Neural crest cell (in vitro differentiated cells): ENCODE data around the gene TAF11L3. TPM values are rescaled to one million over a fixed set of nuclear protein-coding genes. Genes with fewer than 3 reads are reported as not detected.
"Not testable (repeated sequence)": the region's sequence is repeated elsewhere in the genome, so short reads cannot be mapped to it uniquely, and the experiment has no call there.

Experiments
- DNase-seq: peaks from one replicate; pipeline ENCODE4 v3.0.0; 2021; ENCODE audit warnings: low read depth, mixed read lengths, low spot score
- H3K27ac Mint-ChIP-seq: one replicate; pipeline ENCODE4 v1.8.0; 2021; ENCODE audit warnings: mild to moderate bottlenecking, mixed read lengths; ENCODE audit not compliant: unreplicated experiment
- H3K27me3 Mint-ChIP-seq: 2 replicates; pipeline ENCODE4 v1.8.0; 2021; ENCODE audit warnings: low read depth, mild to moderate bottlenecking, mixed read lengths
- H3K36me3 Mint-ChIP-seq: 2 replicates; pipeline ENCODE4 v1.8.0; 2021; ENCODE audit warnings: low read depth, mild to moderate bottlenecking, mixed read lengths
- H3K4me1 Mint-ChIP-seq: 2 replicates; pipeline ENCODE4 v1.8.0; 2021; ENCODE audit warnings: mixed read lengths
- H3K4me3 Mint-ChIP-seq: one replicate; pipeline ENCODE4 v1.8.0; 2021; ENCODE audit warnings: mild to moderate bottlenecking, mixed read lengths
- H3K9me3 Mint-ChIP-seq: 2 replicates; pipeline ENCODE4 v1.8.0; 2021; ENCODE audit warnings: mixed read lengths
- total RNA-seq: library from RNA; stranded (reverse); gene quantifications from 2 replicates; pipeline ENCODE4 v1.2.1, GENCODE V29; 2021
- TF ChIP-seq, protein P1 (sequence below): fragments of 200-600 bp; sonication (generic); conservative IDR thresholded peaks from 2 replicates; pipeline ENCODE4 v1.5.0; 2021; ENCODE audit warnings: antibody characterized with exemption, mild to moderate bottlenecking

TAF11L3 gene
- total RNA-seq, 1 donor from 2014 or later = not detected

DNA sequence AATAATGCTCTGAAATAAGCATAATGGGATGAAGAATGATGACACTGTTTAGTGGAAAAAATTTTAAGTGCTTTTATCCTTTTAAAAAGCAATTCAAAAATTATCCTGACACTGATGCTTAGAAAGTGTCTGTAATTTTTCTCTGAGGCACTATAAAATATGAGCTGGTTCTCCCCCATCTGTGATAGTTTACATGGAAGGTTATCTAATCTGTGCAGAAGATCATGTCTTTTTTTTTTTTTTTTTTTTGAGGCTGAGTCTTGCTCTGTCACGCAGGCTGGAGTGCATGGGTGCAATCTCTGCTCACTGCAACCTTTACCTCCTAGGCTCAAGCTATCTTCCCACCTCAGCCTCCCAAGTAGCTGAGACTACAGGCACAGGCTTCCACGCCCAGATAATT is 35.4 kb upstream of the TAF11L3 start:
- Mint-ChIP-seq H3K9me3 (no peaks in the 10 kb centered on the region), H3K4me1 (no peaks in the 10 kb centered on the region), H3K27me3 (no peaks in the 10 kb centered on the region), H3K4me3 (no peak overlapping the region), H3K36me3 (no peaks in the 10 kb centered on the region), H3K27ac (no peak overlapping the region)
- DNase-seq = no peak
- TF ChIP-seq, protein P1, sequence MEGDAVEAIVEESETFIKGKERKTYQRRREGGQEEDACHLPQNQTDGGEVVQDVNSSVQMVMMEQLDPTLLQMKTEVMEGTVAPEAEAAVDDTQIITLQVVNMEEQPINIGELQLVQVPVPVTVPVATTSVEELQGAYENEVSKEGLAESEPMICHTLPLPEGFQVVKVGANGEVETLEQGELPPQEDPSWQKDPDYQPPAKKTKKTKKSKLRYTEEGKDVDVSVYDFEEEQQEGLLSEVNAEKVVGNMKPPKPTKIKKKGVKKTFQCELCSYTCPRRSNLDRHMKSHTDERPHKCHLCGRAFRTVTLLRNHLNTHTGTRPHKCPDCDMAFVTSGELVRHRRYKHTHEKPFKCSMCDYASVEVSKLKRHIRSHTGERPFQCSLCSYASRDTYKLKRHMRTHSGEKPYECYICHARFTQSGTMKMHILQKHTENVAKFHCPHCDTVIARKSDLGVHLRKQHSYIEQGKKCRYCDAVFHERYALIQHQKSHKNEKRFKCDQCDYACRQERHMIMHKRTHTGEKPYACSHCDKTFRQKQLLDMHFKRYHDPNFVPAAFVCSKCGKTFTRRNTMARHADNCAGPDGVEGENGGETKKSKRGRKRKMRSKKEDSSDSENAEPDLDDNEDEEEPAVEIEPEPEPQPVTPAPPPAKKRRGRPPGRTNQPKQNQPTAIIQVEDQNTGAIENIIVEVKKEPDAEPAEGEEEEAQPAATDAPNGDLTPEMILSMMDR = no peak

DNA sequence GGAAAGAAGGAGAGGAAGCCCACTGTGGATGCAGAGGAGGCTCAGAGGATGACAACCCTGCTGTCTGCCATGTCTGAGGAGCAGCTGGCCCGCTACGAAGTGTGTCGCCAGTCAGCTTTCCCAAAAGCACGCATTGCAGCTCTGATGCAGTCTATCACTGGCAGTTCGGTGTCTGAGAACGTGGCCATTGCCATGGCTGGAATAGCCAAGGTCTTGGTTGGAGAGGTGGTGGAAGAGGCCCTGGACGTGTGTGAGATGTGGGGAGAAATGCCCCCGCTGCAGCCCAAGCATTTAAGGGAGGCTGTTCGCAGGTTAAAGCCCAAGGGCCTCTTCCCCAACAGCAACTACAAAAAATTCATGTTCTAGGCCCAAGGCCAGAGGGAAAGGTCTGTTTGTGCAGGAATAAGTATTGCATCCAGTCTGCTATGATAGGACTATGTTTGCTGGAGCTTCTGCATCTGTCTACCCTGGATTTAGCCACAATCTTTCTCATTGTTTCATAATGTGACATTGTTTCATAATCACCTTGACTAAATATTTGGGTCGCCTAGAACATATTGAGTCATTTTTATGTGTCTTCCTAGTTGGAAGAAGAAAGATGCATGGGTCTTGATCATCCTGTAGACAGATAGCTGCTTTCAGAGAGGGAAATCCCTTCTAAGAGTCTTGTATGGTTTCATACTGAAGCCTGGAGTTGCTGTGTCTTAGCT is 31.5 kb upstream of the TAF11L3 start:
- not testable (repeated sequence) for H3K36me3 Mint-ChIP-seq, DNase-seq, H3K4me3 Mint-ChIP-seq, H3K9me3 Mint-ChIP-seq, H3K27me3 Mint-ChIP-seq, H3K4me1 Mint-ChIP-seq, H3K27ac Mint-ChIP-seq

DNA sequence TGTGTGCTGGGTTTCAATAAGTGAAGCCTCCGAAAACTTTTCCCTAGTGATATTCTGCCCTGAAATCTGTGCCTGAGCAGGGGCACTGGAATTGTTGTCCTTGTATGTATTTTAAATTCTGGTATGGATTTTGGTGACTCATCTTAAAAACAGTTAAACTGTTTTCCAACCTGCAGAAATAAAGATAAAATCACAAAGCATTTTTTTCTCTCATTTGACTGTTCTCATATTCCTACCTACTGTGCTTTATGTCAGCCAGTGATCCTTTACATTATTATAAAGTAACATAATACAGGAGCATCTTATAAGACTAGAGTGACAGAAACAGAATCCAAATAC is 31.0 kb upstream of the TAF11L3 start:
- DNase-seq = no peak
- Mint-ChIP-seq H3K27me3 (no peaks in the 10 kb centered on the region), H3K4me3 (no peak overlapping the region), H3K9me3 (no peaks in the 10 kb centered on the region), H3K36me3 (no peaks in the 10 kb centered on the region), H3K27ac (no peak overlapping the region), H3K4me1 (no peaks in the 10 kb centered on the region)
- TF ChIP-seq, protein P1 = no peak

DNA sequence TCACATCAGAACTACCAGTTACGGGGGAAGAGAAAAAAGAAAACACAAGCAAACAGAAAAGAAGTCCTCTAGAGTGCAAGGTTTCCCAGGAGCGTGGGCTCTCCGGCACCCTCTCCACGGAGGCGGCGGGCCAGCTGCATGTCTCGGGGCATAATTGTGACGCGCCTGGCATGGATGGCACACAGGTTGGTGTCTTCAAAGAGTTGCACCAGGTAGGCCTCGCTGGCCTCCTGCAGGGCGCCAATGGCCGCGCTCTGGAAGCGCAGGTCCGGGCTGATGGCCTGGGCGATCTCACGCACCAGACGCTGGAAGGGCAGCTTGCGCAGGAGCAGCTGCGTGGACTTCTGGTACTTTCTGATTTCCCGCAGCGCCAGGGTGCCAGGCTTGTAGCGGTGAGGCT is 26.9 kb upstream of the TAF11L3 start:
- not testable (repeated sequence) for DNase-seq, H3K27me3 Mint-ChIP-seq, H3K4me1 Mint-ChIP-seq, H3K4me3 Mint-ChIP-seq, H3K27ac Mint-ChIP-seq, H3K36me3 Mint-ChIP-seq, H3K9me3 Mint-ChIP-seq

DNA sequence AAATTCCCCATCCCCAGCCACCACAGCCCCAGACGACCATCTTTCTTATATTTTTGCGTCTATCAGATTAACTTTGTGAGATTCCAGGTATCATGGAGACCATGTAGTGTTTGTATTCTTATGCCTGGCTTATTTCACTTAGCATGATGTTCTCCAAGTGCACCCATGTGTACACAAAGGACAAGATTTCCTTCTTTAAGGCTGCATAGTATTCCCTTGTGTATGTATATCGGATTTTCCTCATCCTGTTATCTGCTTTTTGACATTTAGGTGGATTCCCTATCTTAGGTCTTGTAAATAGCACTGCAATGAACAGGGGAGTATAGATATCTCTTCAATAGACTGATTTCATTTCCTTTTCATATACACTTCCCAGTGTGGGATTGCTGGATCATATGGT is 25.4 kb upstream of the TAF11L3 start:
- no peak overlapping the region for H3K4me3 Mint-ChIP-seq
- no peaks in the 10 kb centered on the region for H3K36me3 Mint-ChIP-seq
- no peak for DNase-seq
- no peak overlapping the region for H3K27ac Mint-ChIP-seq
- H3K27me3 Mint-ChIP-seq = no peaks in the 10 kb centered on the region
- H3K4me1 Mint-ChIP-seq = no peaks in the 10 kb centered on the region
- H3K9me3 Mint-ChIP-seq = peaks cover 4% of the 10 kb centered on the region
- TF ChIP-seq, protein P1 = no peak

DNA sequence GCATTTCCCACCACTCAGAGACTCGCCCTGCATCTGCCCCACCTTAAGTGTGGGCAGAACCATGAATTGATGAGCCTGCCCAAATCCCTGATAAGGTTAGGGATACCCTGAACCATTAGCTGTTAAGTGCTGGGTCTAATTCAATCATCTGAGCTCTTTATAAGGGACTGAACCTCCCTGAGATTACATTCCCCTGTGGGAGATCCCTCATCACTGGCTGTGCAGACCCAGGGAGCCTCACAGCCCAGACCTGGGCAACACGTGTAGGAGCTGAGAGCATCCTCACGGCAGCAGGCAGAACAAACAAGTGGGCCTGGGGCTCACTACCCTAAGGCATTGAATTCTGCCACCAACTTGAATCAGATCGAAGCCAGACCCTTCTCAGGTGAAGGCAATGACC is 20.7 kb upstream of the TAF11L3 start:
- Mint-ChIP-seq H3K27me3 (no peaks in the 10 kb centered on the region), H3K4me3 (no peak overlapping the region), H3K36me3 (no peaks in the 10 kb centered on the region), H3K4me1 (no peaks in the 10 kb centered on the region), H3K9me3 (peaks cover 4% of the 10 kb centered on the region), H3K27ac (no peak overlapping the region)
- TF ChIP-seq, protein P1 = no peak
- no peak for DNase-seq

DNA sequence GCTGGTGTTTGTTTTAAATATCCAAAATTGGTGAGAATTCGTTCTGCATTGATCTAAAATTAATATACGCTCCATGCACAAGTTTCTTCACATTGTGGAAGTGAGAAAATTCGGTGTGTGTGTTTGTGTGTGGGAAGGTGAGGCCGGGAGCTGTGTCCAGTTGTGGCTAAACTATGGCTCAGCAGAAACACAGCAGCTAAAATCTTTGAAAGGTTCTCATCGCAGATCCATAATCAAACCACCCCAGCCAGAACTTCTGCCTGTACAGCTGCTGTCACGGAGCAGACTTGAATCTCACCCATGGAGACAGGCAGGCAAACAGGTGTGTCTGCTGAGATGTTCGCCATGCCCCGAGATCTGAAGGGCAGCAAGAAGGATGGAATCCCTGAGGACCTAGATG is 20.2 kb upstream of the TAF11L3 start, which contains the start of gene TAF11L2:
TAF11L2 (plus strand) TSS at position 301 of the 400 bp plus-strand sequence.
- not testable (repeated sequence) for H3K36me3 Mint-ChIP-seq, H3K27me3 Mint-ChIP-seq, H3K27ac Mint-ChIP-seq, H3K9me3 Mint-ChIP-seq, H3K4me3 Mint-ChIP-seq, DNase-seq, H3K4me1 Mint-ChIP-seq
